Measurements from ENCODE around the gene ZNF428. TPM values are rescaled to one million over a fixed set of nuclear protein-coding genes. Genes with fewer than 3 reads are reported as not detected.
A peak's percentile ranks its signal among the peaks of the same experiment; 100 is the strongest.
"Not testable (repeated sequence)": the region's sequence is repeated elsewhere in the genome, so short reads cannot be mapped to it uniquely, and the experiment has no call there.

The ZNF428 gene
- polyA plus RNA-seq, 5 donors = 72.1 to 136 (median 77.7) TPM

- no peak for DNase-seq
These were observed 23.1 kb upstream of the ZNF428 start for GRCh38 chr19:43642531-43642930.

GRCh38 chr19:43641333-43641732 is 21.9 kb upstream of the ZNF428 start:
- no peak for DNase-seq

- no peak for DNase-seq
These were observed 21.0 kb upstream of the ZNF428 start for GRCh38 chr19:43640424-43640757.

GRCh38 chr19:43639519-43640423 is 20.3 kb upstream of the ZNF428 start, which contains the start of gene CADM4:
Gene CADM4, minus strand, starts transcription at chr19:43639850. Its CDS starts 60 bp downstream, at chr19:43639790.
- no peak for DNase-seq

GRCh38 chr19:43638995-43639518 is 19.6 kb upstream of the ZNF428 start:
- DNase-seq = no peak

- no peak for DNase-seq
These were observed 19.0 kb upstream of the ZNF428 start for GRCh38 chr19:43638214-43638994.

- DNase-seq = no peak
These were observed 16.8 kb upstream of the ZNF428 start for GRCh38 chr19:43636121-43636683.

- DNase-seq = not testable (repeated sequence)
These were observed 16.1 kb upstream of the ZNF428 start for GRCh38 chr19:43635561-43635940.

GRCh38 chr19:43634872-43635560 is 15.6 kb upstream of the ZNF428 start:
- peak in 1 of 2 donors; percentile 23 for DNase-seq

GRCh38 chr19:43634506-43634871 is 15.1 kb upstream of the ZNF428 start:
- DNase-seq = peak in 1 of 2 donors; percentile 13

GRCh38 chr19:43634068-43634467 is 14.6 kb upstream of the ZNF428 start:
- no peak for DNase-seq

GRCh38 chr19:43633520-43633919 is 14.1 kb upstream of the ZNF428 start:
- no peak for DNase-seq

- no peak for DNase-seq
These were observed 12.1 kb upstream of the ZNF428 start for GRCh38 chr19:43631491-43631890.

GRCh38 chr19:43628646-43629326 is 9.4 kb upstream of the ZNF428 start:
- no peak for DNase-seq

GRCh38 chr19:43626838-43627237 is 7.4 kb upstream of the ZNF428 start:
- DNase-seq = no peak

GRCh38 chr19:43625918-43626579 is 6.6 kb upstream of the ZNF428 start:
- no peak for DNase-seq

- no peak for DNase-seq
These were observed 5.5 kb upstream of the ZNF428 start for GRCh38 chr19:43624933-43625332.

- no peak for DNase-seq
These were observed 4.7 kb upstream of the ZNF428 start for GRCh38 chr19:43623889-43624670.

GRCh38 chr19:43622956-43623355 is 3.5 kb upstream of the ZNF428 start:
- DNase-seq = no peak

GRCh38 chr19:43622070-43622469 is 2.6 kb upstream of the ZNF428 start:
- DNase-seq = no peak
